Upper lobe of left lung (tissue), 6 donors: Measurements from ENCODE around the gene SEZ6L. TPM values are rescaled to one million over a fixed set of nuclear protein-coding genes. Genes with fewer than 3 reads are reported as not detected.

Experiments used
- ATAC-seq, 2 donors: fragments of 200-7000 bp; cut with Tn5 transposase; one replicate each; pipeline ENCODE4 v1.9.1; 2022; ENCODE audit warnings: mild to moderate bottlenecking in 2 of 2, moderate library complexity in 2 of 2; ENCODE audit not compliant: low FRiP score in 2 of 2
- DNase-seq, 2 donors: peaks; one replicate each; pipeline ENCODE4 v3.0.0-alpha.2; 2019 to 2020
- H3K27ac ChIP-seq, 4 donors: fragments of 200-600 bp; sonication (generic); one replicate each; pipeline ENCODE4 v1.5.1; 2016 to 2019
- H3K27me3 ChIP-seq, 4 donors: fragments of 200-600 bp; sonication (generic); one replicate each; pipeline ENCODE4 v1.5.1; 2017 to 2019
- H3K36me3 ChIP-seq, 4 donors: fragments of 200-600 bp; sonication (generic); one replicate each; pipeline ENCODE4 v1.5.1; 2016 to 2019
- H3K4me1 ChIP-seq, 4 donors: fragments of 200-600 bp; sonication (generic); one replicate each; pipeline ENCODE4 v1.5.1; 2018 to 2019
- H3K4me3 ChIP-seq, 4 donors: fragments of 200-600 bp; sonication (generic); one replicate each; pipeline ENCODE4 v1.5.1; 2017 to 2019; ENCODE audit warnings: mild to moderate bottlenecking in 2 of 4, moderate library complexity in 1 of 4
- H3K9me3 ChIP-seq, 4 donors: fragments of 200-600 bp; sonication (generic); one replicate each; pipeline ENCODE4 v1.5.1; 2018 to 2019
- CTCF ChIP-seq, 6 experiments: fragments of 450-650 bp in 4 of 6; fragments of 200-600 bp in 2 of 6; sonication (generic) in 2 of 6; IDR thresholded peaks; one replicate each; pipeline ENCODE4 v1.5.1; 2016 to 2019; ENCODE audit warnings: antibody characterized with exemption in 6 of 6
- EP300 ChIP-seq, 4 donors: sonication (generic); formaldehyde crosslinking; IDR thresholded peaks; one replicate each; pipeline ENCODE4 v1.5.1; 2017; ENCODE audit warnings: antibody characterized with exemption in 4 of 4, control low read depth in 2 of 4
- POLR2A ChIP-seq, 4 donors: fragments of 450-650 bp; IDR thresholded peaks; one replicate each; pipeline ENCODE4 v1.5.1; 2016 to 2017; ENCODE audit warnings: antibody characterized with exemption in 4 of 4, mild to moderate bottlenecking in 2 of 4
- POLR2AphosphoS5 ChIP-seq, 2 donors: sonication (generic); formaldehyde crosslinking; IDR thresholded peaks; one replicate each; pipeline ENCODE4 v1.5.1; 2017; ENCODE audit warnings: antibody characterized with exemption in 2 of 2
- WGBS, 2 donors: methylation state at CpG; one replicate each; pipeline ENCODE4 v1.1.5; 2017 to 2018; 5-methylcytosine and 5-hydroxymethylcytosine counted together
- total RNA-seq, 6 donors: library from RNA; depleted of rRNA in 4 of 6; stranded (reverse); fragments of >200 nt in 4 of 6; gene quantifications; one replicate each; pipeline versions ENCODE4 v1.1.0 to v1.2.1, GENCODE V29; 2016 to 2021
- donor health status: DM: no; HTN: no; CAD: no; lungs with moderate emphysema.
- donor health status: DM: no; HTN: yes; CAD: no; lungs with severe emphysema.

Gene SEZ6L
- total RNA-seq, 6 donors from 2014 or later, result 0.06 to 1.2 (median 0.24) TPM; not detected in 3

GRCh38 chr22:26170795-26171580, 1.7 kb downstream of the SEZ6L start:
- DNase-seq (peak in 1 of 2 donors; percentile 47), ATAC-seq (no peak)
- Histone ChIP-seq H3K4me1 (peaks cover 8 to 19% (median 15%) of the 10 kb centered on the region in 4 donors), H3K36me3 (no peaks in the 10 kb centered on the region), H3K4me3 (no peak overlapping the region), H3K27ac (no peak overlapping the region), H3K27me3 (peaks cover 2 to 25% (median 14%) of the 10 kb centered on the region in 4 donors), H3K9me3 (no peaks in the 10 kb centered on the region)
- TF ChIP-seq POLR2A (IDR thresholded peaks at IDR 0.05) (no peak), POLR2AphosphoS5 (IDR thresholded peaks at IDR 0.05) (no peak)
- WGBS, 2 donors, result 7 to 14% methylated on average over 8 to 14 of the region's 14 CpGs

- H3K27me3 ChIP-seq, result peaks cover 2 to 25% (median 14%) of the 10 kb centered on the region in 4 donors
- peaks cover 8 to 19% (median 15%) of the 10 kb centered on the region in 4 donors for H3K4me1 ChIP-seq
- TF ChIP-seq POLR2A (IDR thresholded peaks at IDR 0.05) (no peak), CTCF (IDR thresholded peaks at IDR 0.05) (peak in 2 of 6 experiments; percentile 15 to 34), POLR2AphosphoS5 (IDR thresholded peaks at IDR 0.05) (no peak)
- no peak for DNase-seq
- H3K9me3 ChIP-seq, result no peaks in the 10 kb centered on the region
- no peaks in the 10 kb centered on the region for H3K36me3 ChIP-seq
- WGBS, 2 donors, result 40% methylated on average over 5 of the region's 5 CpGs
- H3K4me3 ChIP-seq, result no peak overlapping the region
- no peak overlapping the region for H3K27ac ChIP-seq
- ATAC-seq, result peak in 1 of 2 donors; percentile 33
These were observed 3.2 kb downstream of the SEZ6L start for GRCh38 chr22:26172389-26172990.

- no peak for ATAC-seq
- no peak for TF ChIP-seq EP300 (IDR thresholded peaks at IDR 0.05)
- no peak for TF ChIP-seq POLR2A (IDR thresholded peaks at IDR 0.05)
- no peak for TF ChIP-seq CTCF (IDR thresholded peaks at IDR 0.05)
- TF ChIP-seq POLR2AphosphoS5 (IDR thresholded peaks at IDR 0.05), result no peak
These were observed 5.0 kb downstream of the SEZ6L start for GRCh38 chr22:26174280-26174679.

GRCh38 chr22:26182723-26183122, 13.5 kb downstream of the SEZ6L start:
- no peaks in the 10 kb centered on the region for H3K36me3 ChIP-seq
- H3K4me1 ChIP-seq, result no peaks in the 10 kb centered on the region
- no peak overlapping the region for H3K27ac ChIP-seq
- no peaks in the 10 kb centered on the region for H3K27me3 ChIP-seq
- no peak overlapping the region for H3K4me3 ChIP-seq
- TF ChIP-seq POLR2A (IDR thresholded peaks at IDR 0.05) (no peak), EP300 (IDR thresholded peaks at IDR 0.05) (no peak), CTCF (IDR thresholded peaks at IDR 0.05) (no peak), POLR2AphosphoS5 (IDR thresholded peaks at IDR 0.05) (no peak)
- no peaks in the 10 kb centered on the region for H3K9me3 ChIP-seq
- 46 to 51% methylated on average over 3 of the region's 3 CpGs for WGBS, 2 donors
- DNase-seq (no peak), ATAC-seq (no peak)

More at GRCh38 chr22:26174280-26174679, 5.0 kb downstream of the SEZ6L start:
- H3K36me3 ChIP-seq, result no peaks in the 10 kb centered on the region
- peaks cover 0 to 21% (median 10%) of the 10 kb centered on the region in 4 donors for H3K27me3 ChIP-seq
- H3K27ac ChIP-seq, result no peak overlapping the region
- peaks cover 5 to 10% (median 9%) of the 10 kb centered on the region in 4 donors for H3K4me1 ChIP-seq
- 39 to 41% methylated on average over 12 of the region's 12 CpGs for WGBS, 2 donors
- no peak for DNase-seq
- no peak overlapping the region for H3K4me3 ChIP-seq
- H3K9me3 ChIP-seq, result no peaks in the 10 kb centered on the region

GRCh38 chr22:26185190-26185589, 15.9 kb downstream of the SEZ6L start:
- Histone ChIP-seq H3K27me3 (no peaks in the 10 kb centered on the region), H3K36me3 (no peaks in the 10 kb centered on the region), H3K9me3 (no peaks in the 10 kb centered on the region), H3K4me1 (no peaks in the 10 kb centered on the region), H3K27ac (no peak overlapping the region), H3K4me3 (no peak overlapping the region)
- WGBS, 2 donors, result 84 to 96% methylated on average over 2 of the region's 2 CpGs
- TF ChIP-seq EP300 (IDR thresholded peaks at IDR 0.05), result no peak
- no peak for TF ChIP-seq CTCF (IDR thresholded peaks at IDR 0.05)
- TF ChIP-seq POLR2AphosphoS5 (IDR thresholded peaks at IDR 0.05), result no peak
- TF ChIP-seq POLR2A (IDR thresholded peaks at IDR 0.05), result no peak
- ATAC-seq (no peak), DNase-seq (no peak)
